Renal cortex interstitium (tissue), 11 donors: Measurements from ENCODE around the gene COL27A1. TPM values are rescaled to one million over a fixed set of nuclear protein-coding genes. Genes with fewer than 3 reads are reported as not detected.
"Not testable (repeated sequence)": the region's sequence is repeated elsewhere in the genome, so short reads cannot be mapped to it uniquely, and the experiment has no call there.

Experiments used
- DNase-seq, 11 donors: peaks; one replicate each; pipeline ENCODE4 v3.0.0-alpha.2; 2013; ENCODE audit warnings: low read depth in 9 of 11, low spot score in 4 of 11; ENCODE audit errors: extremely low read depth in 1 of 11
- polyA plus RNA-seq, 3 donors: library from polyadenylated mRNA; unstranded; fragments of 120-200 nt; gene quantifications; one replicate each; pipeline ENCODE4 v1.2.1, GENCODE V29; 2013; ENCODE audit not compliant: insufficient read length in 3 of 3

The COL27A1 gene
- polyA plus RNA-seq, 3 donors, result 28.8 to 61.9 (median 35.1) TPM

- no peak for DNase-seq
Observed at GRCh38 chr9:114120192-114121014, 34.9 kb upstream of the COL27A1 start.

GRCh38 chr9:114121227-114122135 is 33.9 kb upstream of the COL27A1 start:
- no peak for DNase-seq

- DNase-seq, result no peak
Observed at GRCh38 chr9:114122136-114123027, 33.0 kb upstream of the COL27A1 start.

DNA sequence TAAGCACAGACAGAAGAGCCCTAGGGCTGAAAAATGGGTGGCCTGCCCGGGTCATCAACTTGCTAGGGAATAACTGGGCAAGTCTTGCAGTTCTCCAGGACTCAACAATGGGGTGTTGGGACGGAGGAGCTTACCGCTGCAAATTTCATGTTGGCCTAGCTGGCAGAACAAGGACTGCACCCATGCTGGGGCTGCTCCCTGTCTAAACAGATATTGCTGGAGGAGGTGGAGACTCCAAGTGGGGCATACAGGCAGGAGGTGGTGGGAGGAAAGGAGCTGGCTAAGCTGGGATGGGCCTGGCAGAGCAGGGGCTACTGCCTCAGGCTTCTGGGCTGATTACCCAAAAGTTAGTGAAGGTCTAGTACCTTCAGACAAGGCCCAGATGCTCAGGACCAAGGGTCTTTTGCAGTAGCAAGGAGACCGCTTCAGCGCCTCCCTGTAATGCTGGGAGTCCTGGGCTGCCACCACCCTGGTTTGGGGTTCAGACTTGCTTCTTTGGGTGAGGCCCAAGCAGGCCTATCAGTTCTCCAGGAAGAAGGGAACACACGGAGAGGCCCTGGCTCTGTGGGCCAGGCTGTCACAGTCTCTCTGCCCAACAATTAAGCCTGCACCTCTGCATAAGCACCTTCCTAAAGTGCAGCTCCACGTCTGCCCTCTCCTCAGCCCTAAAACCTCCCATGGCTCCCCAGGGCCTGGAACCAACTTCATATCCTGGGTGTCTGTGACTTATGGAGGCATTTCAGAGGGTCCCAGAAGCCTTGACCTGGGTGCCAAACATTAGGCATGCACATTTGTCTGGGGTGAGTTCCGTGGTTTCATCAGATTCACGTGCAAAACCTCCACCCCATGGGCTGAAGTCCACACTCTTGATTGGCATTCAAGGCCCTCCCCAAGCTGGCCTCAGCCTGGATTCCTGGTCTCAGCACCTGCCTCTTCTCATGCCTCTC is 32.0 kb upstream of the COL27A1 start:
- DNase-seq, result no peak

- no peak for DNase-seq
Observed at GRCh38 chr9:114124138-114124537, 31.2 kb upstream of the COL27A1 start.

DNA sequence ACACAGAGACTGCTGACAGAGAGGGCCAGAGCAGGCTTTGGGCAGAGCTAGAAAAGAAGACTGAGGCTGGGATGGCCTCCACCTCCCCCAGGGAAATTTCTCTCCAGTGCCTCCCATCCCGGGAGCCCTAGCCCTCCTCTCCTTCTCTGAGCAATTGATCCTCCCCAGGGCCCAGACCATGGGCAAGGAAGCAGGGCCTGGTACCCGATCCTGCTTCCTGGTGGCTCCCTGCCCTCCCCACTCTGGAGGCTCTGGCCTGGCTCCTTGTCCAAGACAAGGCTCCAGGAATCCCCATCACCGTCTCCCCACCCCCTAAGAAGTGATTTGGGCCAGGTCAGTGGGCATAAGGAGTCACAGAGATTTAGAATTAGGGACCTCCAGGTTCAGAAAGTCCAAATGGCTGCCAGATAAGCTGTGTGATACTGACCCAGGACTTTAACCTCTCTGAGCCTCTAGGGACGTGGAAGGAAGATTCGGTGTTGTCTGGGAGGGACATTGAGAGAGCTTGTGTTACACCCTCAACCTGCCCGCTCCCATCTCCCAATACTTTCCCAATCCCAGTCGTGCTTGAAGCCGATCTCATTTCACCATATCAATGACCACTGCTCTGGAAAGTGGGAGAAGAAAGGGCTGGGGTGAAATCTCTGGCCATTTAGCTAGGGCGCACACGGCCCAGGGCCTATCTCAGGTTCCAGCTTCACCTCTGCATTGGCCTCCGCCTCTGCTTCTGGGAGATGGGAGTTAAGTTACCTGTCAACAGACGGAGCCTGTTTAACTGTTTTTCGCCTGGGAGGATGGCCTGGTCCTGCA is 30.5 kb upstream of the COL27A1 start:
- DNase-seq, result no peak

DNA sequence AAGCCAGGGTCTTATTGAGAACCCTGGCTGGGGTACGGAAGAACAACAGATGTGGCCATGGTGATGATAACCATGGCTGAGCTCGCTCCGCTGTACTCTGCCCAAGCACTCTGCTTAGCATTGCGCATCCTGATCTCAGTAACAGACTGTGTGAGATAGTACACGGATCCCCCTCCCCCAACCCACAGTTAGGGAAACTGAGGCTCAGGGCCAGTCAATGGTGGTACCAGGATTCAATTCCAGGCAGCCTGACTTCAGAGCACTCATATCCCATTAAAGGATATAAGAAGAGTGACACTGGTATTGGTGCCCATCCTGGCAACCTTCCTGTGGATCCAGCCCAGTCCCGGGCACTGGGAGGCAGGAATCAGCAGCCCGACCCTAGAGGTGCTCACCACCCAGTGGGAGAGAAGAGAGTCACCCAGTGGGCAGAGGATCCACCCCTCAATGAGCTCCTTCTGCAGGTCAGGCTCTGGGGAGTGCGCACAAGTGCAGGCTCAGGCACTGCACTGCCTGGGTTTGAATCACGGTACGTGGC is 29.8 kb upstream of the COL27A1 start:
- DNase-seq, result no peak

GRCh38 chr9:114126247-114127060 is 28.9 kb upstream of the COL27A1 start:
- DNase-seq, result no peak

DNA sequence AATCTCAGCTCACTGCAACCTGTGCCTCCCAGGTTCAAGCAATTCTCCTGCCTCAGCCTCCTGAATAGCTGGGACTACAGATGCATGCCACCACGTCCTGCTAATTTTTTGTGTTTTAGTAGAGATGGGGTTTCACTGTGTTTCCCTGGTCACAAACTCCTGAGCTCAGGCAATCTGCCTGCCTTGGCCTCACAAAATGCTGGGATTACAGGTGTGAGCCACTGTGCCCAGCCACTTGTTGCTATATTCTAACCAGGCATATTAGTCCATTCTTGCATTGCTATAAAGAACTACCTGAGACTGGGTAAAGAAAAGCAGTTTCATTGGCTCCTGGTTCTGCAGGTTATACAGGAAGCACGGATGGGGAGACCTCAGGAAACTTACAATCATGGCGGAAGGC is 26.6 kb upstream of the COL27A1 start:
- not testable (repeated sequence) for DNase-seq

- no peak for DNase-seq
Observed at GRCh38 chr9:114130141-114130540, 25.2 kb upstream of the COL27A1 start.

DNA sequence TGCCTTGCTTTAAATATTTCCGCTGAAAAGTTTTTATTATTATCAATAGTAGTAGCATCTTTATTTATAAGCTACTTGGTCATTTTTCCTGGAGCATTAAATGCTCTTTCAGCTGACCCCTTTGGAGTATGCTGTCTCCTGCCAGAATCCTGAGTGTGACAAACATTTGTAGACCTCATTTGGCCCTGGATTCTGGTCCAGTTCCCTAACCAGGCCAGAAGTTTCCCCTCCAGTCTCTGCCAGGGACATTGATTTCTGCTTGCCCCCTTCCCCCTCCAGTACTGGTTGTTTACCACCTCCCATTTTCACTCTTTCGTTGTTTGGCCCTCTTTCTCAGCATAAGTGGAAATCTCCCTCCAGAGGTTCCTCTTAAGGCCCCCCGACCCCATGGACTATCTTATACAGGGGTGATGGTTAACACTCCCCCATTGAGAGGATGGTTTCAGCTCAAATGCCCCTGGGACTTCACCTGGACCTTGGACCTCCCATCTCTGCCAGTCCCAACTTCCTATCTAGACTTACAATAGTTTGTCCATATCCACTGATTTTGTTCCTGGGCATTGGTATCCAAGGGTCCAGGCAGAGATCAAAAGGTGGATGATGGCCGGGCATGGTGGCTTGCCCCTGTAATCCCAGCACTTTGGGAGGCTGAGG is 24.6 kb upstream of the COL27A1 start:
- no peak for DNase-seq

GRCh38 chr9:114131808-114132549 is 23.4 kb upstream of the COL27A1 start:
- DNase-seq, result no peak

GRCh38 chr9:114132550-114132918 is 22.8 kb upstream of the COL27A1 start:
- no peak for DNase-seq

DNA sequence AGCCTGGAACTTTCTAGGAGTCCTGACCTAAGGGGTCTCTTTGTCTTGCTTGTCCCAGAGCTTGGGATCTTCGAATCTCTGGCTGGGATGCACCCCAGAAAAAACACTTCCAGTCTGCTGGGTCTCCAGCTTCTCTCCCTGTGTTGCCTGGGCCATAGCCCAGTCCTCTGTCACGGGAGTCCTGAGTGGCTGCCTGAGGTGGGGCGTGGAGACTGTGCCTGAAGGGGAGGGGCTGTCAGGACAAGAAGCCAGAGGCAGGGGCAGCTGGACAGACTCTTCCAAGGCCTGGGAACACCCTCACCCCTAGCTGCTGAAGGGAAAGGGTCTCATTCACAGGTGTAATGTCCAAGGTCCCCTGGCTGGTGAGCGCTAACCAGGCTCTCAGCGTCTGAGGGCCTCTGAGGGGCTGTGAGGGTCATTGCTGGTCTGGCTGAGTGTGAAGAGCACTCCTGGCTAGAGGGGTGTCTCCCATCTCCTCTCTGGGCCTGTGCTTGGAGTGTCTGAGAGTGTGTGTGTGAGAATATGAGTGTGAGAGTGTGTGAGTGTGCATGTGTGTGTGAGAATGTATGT is 20.4 kb upstream of the COL27A1 start:
- DNase-seq, result no peak

DNA sequence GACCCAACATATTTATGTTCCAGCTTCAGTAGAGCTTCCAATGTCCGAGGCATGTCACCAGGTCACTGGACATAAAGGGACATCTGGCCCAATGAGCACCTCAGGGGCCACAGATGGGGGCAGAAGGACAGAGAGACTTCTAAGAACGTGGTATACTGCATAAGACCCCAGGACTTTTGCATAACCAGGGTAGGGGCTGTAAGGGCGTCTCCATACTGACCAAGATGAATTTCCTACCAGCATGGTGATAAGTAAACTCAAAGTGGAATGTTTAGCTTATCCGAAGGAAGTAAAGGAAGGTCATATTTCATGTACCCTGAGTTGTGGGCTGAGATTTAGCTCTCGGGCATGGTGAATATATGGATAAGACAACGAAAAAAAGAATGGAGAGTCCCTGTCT is 17.5 kb upstream of the COL27A1 start:
- no peak for DNase-seq
